Mononuclear cell (primary cell): ENCODE measurements around the gene CRYBG3. TPM values are rescaled to one million over a fixed set of nuclear protein-coding genes. Genes with fewer than 3 reads are reported as not detected.

ENCODE experiments used
- H3K27me3 ChIP-seq: 2 replicates; pipeline ENCODE4 v1.6.0; 2011; ENCODE audit warnings: low read length, control low read depth; ENCODE audit not compliant: insufficient read depth
- H3K4me1 ChIP-seq: 2 replicates; pipeline ENCODE4 v1.5.1; 2011; ENCODE audit warnings: mild to moderate bottlenecking, low read length, control low read depth; ENCODE audit not compliant: insufficient read depth
- H3K4me3 ChIP-seq: 2 replicates; pipeline ENCODE4 v1.5.1; 2011; ENCODE audit warnings: mild to moderate bottlenecking, low read length, moderate library complexity
- H3K9me3 ChIP-seq: 2 replicates; pipeline ENCODE4 v1.5.1; 2011; ENCODE audit warnings: low read depth, mild to moderate bottlenecking, control low read depth, low read length
- total RNA-seq: library from RNA; depleted of rRNA; stranded (reverse); fragments of >200 nt; gene quantifications from one replicate; pipeline ENCODE4 v1.2.3, GENCODE V29; 2012

Gene CRYBG3
- total RNA-seq, result 5.6 TPM

DNA sequence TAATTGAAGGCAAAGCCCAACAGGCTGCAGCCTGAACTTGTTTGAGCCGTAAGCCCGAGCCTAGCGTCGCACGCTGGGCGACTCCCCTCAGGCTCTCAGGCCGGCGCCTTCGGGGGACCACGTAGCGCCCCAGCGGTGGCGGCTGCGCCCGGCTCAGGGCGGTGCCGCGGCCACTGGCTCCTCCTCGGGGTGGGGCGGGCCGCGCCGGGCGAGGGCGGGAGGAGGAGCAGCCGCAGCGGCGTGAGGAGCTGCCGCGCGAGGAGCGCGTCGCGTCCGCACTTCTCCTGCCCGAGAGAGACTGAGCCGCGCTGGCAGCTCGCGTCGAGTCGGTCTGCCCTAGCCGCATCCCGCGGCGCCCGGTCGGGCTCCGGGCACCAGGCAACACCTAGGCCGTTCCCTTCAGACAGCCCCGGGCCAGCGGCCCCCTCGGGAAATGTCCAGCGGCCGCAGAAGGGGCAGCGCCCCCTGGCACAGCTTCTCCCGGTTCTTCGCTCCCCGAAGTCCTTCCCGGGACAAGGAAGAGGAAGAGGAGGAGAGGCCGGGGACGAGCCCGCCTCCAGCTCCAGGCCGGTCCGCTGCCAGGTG, at the start of gene CRYBG3:
TSS of gene CRYBG3 (plus strand) at position 238 of the 585 bp plus-strand sequence. CDS start at position 434, 196 bp downstream.
- Histone ChIP-seq H3K4me1 (peaks cover 19% of the 10 kb centered on the region), H3K4me3 (peak within 1 kb of the TSS; percentile 58), H3K9me3 (no peaks in the 10 kb centered on the region), H3K27me3 (peaks cover 36% of the 10 kb centered on the region)

DNA sequence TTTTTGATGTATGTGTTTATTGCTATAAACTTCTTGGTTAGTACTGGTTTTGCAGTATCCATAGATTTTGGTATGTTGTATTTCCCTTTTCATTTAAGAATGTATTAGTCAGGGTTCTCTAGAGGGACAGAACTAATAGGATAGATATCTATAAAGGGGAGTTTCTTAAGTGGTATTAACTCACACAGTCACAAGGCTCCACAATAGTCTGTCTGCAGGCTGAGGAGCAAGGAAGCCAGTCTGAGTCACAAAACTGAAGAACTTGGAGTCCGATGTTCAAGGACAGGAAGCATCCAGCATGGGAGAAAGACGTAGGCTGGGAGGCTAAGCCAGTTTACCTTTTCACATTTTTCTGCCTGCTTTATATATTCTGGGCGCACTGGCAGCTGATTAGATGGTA, 48.9 kb upstream of the CRYBG3 start:
- H3K4me1 ChIP-seq, result no peaks in the 10 kb centered on the region
- no peaks in the 10 kb centered on the region for H3K9me3 ChIP-seq
- no peaks in the 10 kb centered on the region for H3K27me3 ChIP-seq
- no peak overlapping the region for H3K4me3 ChIP-seq

DNA sequence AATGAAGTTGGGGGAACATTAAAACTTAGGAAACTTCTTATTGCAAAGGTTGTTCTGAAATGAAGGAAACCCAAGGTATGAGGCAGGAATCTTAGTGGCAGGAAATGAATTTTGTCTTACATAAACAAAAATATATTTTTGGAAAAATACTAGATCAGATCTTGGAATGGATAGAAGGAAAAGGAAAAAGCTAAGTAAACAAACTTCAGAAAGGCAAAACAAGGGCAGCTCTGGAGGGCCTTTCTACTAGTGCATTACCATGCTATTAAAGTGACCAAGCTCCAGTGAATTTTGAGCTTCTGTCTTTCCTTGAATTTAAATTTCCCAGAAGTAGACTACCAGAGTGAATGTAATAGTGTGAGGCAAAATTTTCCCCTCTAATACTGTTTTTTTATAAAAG, 43.7 kb upstream of the CRYBG3 start:
- Histone ChIP-seq H3K27me3 (no peaks in the 10 kb centered on the region), H3K4me3 (no peak overlapping the region), H3K4me1 (no peaks in the 10 kb centered on the region), H3K9me3 (no peaks in the 10 kb centered on the region)

DNA sequence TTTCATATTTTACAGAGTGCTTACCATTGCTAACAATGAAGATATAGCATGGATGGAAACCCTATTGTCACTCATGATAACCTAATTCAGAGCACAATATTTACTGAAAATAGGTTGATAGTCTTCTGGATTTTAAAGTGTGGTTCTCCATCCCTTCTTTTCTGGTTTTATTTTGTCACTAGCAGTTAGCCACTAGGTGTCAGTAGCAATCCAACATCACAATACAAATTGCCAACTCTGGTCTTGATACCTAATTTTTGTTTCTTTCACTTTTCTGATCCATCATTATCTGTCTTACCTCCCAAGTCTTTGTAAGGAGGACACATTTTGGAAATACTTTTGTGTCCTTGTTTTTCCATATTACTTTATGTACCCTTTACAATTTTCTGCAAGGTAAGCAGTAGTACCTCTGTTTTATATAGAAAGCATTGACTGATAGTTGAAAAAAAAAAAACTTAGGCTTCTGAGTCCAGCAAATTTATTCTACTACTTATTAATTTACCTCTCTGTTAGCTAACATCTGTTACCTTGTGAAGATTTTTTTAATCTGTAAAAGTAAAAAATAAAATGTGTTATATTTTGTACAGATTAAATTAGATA, 28.3 kb upstream of the CRYBG3 start:
- H3K4me3 ChIP-seq, result no peak overlapping the region
- H3K9me3 ChIP-seq, result no peaks in the 10 kb centered on the region
- no peaks in the 10 kb centered on the region for H3K27me3 ChIP-seq
- H3K4me1 ChIP-seq, result no peaks in the 10 kb centered on the region

DNA sequence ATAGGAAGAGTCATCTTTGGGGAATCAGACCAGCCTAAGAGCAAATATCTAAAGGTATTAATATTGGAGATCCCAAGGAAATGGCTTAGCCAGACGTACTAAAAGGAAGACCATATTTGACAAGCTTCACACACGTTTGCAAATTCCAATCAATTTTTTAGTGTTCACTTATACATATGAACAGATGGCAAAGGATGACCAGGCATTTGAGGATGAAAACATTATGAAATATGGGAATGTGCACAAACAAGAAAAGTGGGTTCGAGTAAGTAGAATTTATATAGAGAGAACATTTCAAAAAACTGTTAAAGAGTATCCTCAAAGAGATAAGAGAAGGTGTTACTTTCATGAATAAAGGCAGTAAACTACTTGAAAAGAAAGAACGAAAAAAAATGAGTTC, 25.9 kb upstream of the CRYBG3 start:
- Histone ChIP-seq H3K4me1 (no peaks in the 10 kb centered on the region), H3K4me3 (no peak overlapping the region), H3K9me3 (no peaks in the 10 kb centered on the region), H3K27me3 (no peaks in the 10 kb centered on the region)

DNA sequence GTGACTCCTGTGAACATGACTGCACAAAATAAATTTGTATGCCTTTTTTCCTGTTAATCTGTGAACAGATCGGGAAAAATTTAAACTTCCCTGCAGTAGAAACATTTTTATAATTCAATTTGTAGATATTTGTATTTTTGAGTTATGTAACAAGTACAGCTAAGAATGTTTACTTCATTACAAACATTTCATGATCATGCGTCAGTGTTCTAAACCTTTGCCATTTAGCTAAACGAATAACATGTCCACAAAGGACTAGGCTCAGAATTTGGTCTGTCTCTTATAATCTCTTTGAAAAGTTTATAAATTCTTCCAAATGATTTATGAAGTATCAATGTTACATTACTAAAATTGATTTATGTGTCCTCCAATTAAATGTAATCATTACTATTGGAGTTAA, 17.3 kb upstream of the CRYBG3 start:
- H3K27me3 ChIP-seq, result no peaks in the 10 kb centered on the region
- no peak overlapping the region for H3K4me3 ChIP-seq
- H3K9me3 ChIP-seq, result no peaks in the 10 kb centered on the region
- no peaks in the 10 kb centered on the region for H3K4me1 ChIP-seq

DNA sequence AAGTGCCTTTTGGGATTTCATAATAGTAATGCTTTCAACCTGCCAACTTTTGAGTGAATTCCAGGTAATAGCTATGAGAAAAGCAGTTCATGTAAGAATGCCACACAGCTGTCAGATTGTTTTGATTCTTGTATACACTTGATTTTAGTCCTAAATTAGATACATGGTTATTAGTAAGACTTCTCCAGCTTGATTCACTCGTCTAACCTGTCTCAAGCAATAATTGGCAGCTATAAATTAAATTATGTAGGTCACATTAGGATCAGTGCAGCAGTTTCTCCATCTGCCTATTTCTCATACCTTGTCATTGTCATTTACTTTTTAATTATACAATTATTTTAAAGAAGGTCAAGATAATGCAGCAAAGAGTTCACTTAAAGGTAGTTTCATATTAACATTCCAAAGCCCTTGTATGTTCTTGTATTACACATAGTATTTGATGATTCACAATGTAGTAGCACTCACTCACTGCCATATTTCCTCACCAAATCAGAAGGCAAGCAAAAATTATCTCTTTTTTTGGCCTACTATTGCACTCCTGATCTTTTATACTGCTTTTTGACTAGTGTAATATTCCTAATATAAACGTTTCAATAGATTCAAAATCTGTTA, 10.9 kb upstream of the CRYBG3 start:
- no peaks in the 10 kb centered on the region for H3K4me1 ChIP-seq
- H3K9me3 ChIP-seq, result no peaks in the 10 kb centered on the region
- H3K4me3 ChIP-seq, result no peak overlapping the region
- no peaks in the 10 kb centered on the region for H3K27me3 ChIP-seq

DNA sequence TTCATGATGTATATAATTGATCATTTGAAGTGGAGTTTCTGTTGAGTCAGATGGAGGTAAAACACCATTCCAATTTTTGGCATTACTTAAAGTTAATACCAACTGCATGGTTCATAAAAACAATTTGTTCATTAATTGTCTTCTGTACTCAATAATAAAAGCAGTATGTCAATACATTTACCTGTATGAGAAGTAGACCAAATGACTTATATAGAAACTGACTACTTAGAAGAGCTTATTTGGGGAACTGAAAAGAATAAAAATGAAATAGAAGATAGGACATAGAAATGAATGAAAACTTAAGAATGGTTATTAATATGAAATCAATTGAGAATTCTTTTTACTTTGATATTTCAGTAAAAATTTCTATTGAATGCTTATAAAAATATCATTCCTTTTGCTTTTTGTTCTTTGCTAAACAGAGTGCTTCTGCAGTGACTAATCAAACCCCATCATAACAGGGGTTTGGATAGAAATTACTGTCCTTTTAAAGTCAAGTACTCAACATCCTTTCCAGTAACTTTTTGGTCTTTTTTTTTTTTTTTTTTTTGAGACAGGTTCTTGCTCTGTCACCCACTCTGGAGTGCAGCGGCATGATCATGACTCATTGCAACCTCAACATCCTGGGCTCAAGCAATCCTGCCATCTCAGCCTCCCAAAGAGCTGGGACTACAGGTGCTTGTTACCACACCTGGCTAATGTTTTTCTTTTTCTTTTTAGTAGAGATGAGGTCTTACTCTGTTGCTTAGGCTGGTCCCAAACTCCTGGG, 6.5 kb upstream of the CRYBG3 start:
- Histone ChIP-seq H3K9me3 (no peaks in the 10 kb centered on the region), H3K4me1 (no peaks in the 10 kb centered on the region), H3K27me3 (peaks cover 22% of the 10 kb centered on the region), H3K4me3 (no peak overlapping the region)

DNA sequence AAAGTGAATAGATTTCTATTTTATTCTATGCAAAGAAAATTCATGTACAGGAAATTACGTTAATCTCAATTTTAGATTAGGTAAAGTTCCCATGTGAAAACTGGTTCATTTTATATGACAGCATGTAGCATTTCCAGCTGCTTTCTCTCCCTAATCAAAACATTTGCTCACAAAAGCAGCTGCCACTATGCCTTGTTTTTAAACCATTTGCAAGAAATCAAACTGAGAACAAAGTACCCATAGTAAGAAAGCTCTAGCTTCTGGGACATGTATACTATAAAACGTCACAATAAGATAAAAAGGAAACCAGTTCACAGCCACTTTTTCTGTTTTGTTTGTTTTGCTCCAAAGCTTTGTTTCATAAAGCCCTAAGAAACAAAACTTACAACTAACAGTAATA, 5.0 kb upstream of the CRYBG3 start:
- peaks cover 8% of the 10 kb centered on the region for H3K4me1 ChIP-seq
- peaks cover 30% of the 10 kb centered on the region for H3K27me3 ChIP-seq
- H3K4me3 ChIP-seq, result no peak overlapping the region
- no peaks in the 10 kb centered on the region for H3K9me3 ChIP-seq

DNA sequence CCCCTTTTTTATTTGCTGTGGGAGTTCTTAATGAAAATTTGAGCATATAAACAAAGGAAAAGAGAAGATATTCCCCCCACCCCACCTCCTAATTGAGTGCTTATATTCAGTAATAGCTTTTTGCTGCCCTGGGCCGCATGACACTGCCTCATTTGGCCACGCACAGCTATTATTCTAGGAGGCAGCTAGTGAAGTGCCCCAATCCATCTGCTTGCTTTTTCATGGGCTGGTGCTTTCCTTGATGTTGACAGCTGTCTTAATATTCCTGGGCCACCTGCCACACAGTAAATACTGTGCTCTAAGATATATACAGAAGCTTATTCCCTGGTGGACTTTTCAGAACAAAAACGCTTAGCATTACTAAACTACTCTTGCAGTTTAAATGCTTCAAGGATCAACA, 3.8 kb upstream of the CRYBG3 start:
- no peaks in the 10 kb centered on the region for H3K9me3 ChIP-seq
- no peak overlapping the region for H3K4me3 ChIP-seq
- peaks cover 30% of the 10 kb centered on the region for H3K27me3 ChIP-seq
- peaks cover 15% of the 10 kb centered on the region for H3K4me1 ChIP-seq

DNA sequence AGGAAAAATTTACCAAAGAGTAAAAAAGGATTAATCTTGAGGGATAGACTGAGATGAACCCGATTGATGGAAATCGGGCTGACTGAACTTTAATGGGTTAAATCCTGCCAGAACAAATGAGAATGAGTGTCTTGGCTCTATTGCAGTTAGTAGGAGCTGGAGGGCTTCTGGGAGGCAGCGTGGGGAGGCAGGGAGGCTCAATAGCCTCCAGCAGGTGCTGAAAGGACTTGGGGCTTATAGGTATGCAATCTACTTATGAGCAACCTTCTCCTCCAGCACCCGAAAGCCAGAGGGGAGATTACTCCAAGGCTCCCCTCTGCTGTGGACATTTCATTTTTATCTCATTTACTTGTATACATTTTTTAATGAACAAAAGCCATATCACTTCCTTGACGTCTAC, 1.0 kb upstream of the CRYBG3 start:
- Histone ChIP-seq H3K4me1 (peaks cover 19% of the 10 kb centered on the region), H3K4me3 (no peak overlapping the region), H3K27me3 (peaks cover 36% of the 10 kb centered on the region), H3K9me3 (no peaks in the 10 kb centered on the region)

DNA sequence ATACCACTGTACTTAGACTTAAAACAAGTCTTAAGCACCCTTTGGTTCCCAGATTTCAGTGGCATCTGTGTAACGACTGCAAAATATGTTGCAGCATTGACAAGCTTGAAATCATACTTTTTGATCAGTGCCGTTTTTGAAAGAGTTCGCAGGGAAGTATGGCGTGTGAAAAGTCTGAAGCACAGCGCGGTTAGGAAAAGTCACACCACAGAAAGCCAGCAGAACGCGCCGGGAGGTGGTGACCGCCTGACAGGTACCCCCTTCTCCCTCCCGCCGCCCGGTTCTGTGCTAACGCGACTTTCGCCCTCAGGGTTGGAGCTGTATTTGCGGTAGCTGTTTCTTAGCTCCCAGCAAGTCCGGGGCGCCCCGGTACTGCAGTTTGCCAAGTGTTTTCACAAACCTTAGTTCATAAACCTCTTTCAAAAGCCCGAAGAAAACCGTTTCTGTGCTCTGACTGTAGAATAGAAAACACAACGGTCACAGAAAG, 481 bp upstream of the CRYBG3 start:
- Histone ChIP-seq H3K4me3 (peak overlapping the region; percentile 58), H3K27me3 (peaks cover 36% of the 10 kb centered on the region), H3K9me3 (no peaks in the 10 kb centered on the region), H3K4me1 (peaks cover 19% of the 10 kb centered on the region)

DNA sequence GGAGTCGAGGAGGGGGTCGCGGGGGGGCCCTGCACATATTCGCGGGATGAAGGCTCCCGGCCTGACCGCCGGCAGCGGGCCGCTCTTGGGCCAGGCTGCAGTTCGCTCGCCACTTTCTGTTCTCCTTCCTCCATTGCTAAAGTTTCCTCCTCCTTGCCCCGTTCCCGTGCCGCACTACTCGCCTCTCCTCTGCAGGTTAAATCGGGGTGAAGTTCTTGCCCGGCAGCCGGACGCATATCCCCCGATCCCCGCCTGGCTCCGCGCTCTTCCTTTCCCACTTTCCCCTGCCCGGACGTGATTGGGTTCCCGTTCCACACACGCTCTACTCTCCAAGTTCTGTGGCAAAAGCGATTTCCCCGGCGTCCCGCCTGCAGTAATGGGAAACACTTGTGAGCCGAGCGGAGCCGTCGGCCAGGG, 556 bp downstream of the CRYBG3 start:
- peak overlapping the region; percentile 58 for H3K4me3 ChIP-seq
- H3K27me3 ChIP-seq, result peaks cover 36% of the 10 kb centered on the region
- H3K4me1 ChIP-seq, result peaks cover 19% of the 10 kb centered on the region
- no peaks in the 10 kb centered on the region for H3K9me3 ChIP-seq

DNA sequence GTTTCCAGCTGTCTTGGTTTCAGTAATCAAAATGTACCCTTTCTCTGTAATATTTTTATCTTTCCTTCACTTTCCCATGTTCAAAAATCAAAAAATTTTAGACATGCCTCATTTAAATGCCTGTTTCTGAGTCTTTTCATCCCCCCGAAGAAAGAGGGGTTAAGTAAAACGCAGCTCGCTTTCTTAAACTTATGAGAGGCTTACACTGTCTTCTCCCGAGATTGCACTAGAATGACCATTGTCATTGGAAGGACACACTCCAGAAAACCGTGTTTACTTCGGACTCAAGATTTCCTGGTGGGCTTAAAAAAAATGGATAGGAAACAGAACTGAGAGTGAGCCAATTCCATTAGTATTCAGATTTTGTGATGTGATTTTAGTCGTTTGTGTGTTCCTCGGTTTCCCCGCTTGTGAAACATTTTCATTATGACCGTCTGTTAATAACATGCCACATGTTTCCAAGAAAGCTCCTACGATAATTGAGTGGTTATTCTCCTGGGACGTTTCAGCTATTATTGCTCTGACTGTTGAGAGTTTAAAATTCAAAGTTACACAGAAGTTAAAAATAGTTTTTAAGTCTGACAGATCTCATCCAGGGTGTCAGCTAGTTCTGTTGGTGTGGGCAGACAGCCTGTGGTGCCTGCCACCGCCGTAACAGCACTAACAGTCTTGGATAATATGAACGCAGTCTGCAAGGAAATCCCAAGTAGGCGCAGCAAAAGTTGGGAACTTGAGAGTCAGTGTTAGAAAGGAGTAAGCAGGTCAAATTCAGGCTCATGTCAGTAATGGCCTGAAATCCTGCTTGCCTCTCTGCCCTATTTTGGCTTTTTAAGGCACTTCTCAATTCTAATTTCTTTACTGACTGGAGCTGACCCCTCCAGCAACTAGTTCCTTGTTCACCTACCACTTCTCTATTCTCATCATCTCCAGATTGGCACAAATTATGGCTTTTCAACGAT, 1.5 kb downstream of the CRYBG3 start:
- Histone ChIP-seq H3K9me3 (no peaks in the 10 kb centered on the region), H3K27me3 (peaks cover 30% of the 10 kb centered on the region), H3K4me1 (peaks cover 19% of the 10 kb centered on the region), H3K4me3 (no peak overlapping the region)
